HepG2 (cell line): ENCODE data around the gene DNMT3A. TPM values are rescaled to one million over a fixed set of nuclear protein-coding genes. Genes with fewer than 3 reads are reported as not detected.

Source experiments
- ADNP ChIP-seq: sonication (generic); formaldehyde crosslinking; IDR thresholded peaks from 2 replicates; pipeline ENCODE4 v1.4.0; 2020; ENCODE audit warnings: missing genetic modification reagents
- CREB1 ChIP-seq, 2 experiments: fragments of 450-650 bp in 1 of 2; IDR thresholded peaks; 2 replicates each; pipeline ENCODE4 v1.6.1; 2016 to 2017; ENCODE audit warnings: control low read depth in 1 of 2, mild to moderate bottlenecking in 1 of 2, missing compliant biosample characterization in 1 of 2, missing genetic modification characterization in 1 of 2
- DPF2 ChIP-seq: sonication (generic); formaldehyde crosslinking; IDR thresholded peaks from 2 replicates; pipeline ENCODE4 v1.4.0; 2020; ENCODE audit warnings: mild to moderate bottlenecking, low read depth, missing genetic modification reagents, borderline replicate concordance
- ISX ChIP-seq: sonication (generic); formaldehyde crosslinking; conservative IDR thresholded peaks from 2 replicates; pipeline ENCODE4 v1.5.0; 2020; ENCODE audit warnings: missing genetic modification reagents
- JUNB ChIP-seq: sonication (generic); formaldehyde crosslinking; IDR thresholded peaks from 2 replicates; pipeline ENCODE4 v1.8.0; 2022; ENCODE audit warnings: missing genetic modification reagents, mild to moderate bottlenecking, borderline replicate concordance
- KAT2B ChIP-seq: fragments of 150-350 bp; IDR thresholded peaks from 2 replicates; pipeline ENCODE4 v1.6.1; 2014; ENCODE audit warnings: low read depth, low read length, borderline replicate concordance
- MAFF ChIP-seq: IDR thresholded peaks from 2 replicates; pipeline ENCODE4 v1.6.1; 2011; ENCODE audit warnings: low read depth, low read length, improper control_type of control experiment
- MIER3 ChIP-seq: IDR thresholded peaks from 2 replicates; pipeline ENCODE4 v1.6.1; 2016; ENCODE audit warnings: missing compliant biosample characterization, borderline replicate concordance
- SRF ChIP-seq: IDR thresholded peaks from 2 replicates; pipeline ENCODE4 v1.6.1; 2011; ENCODE audit warnings: mild to moderate bottlenecking, low read depth, low read length, moderate library complexity
- SRSF1 ChIP-seq: fragments of 200-400 bp; formaldehyde crosslinking; optimal IDR thresholded peaks from 2 replicates; pipeline ENCODE3; 2017; ENCODE audit warnings: mild to moderate bottlenecking, low read depth, low read length, moderate library complexity
- TAF15 ChIP-seq: fragments of 200-400 bp; formaldehyde crosslinking; IDR thresholded peaks from one replicate; pipeline ENCODE4 v1.6.1; 2018; ENCODE audit warnings: mild to moderate bottlenecking, low read depth, low read length; ENCODE audit not compliant: poor library complexity, severe bottlenecking
- TOE1 ChIP-seq: sonication (generic); formaldehyde crosslinking; IDR thresholded peaks from 2 replicates; pipeline ENCODE4 v1.4.0; 2020; ENCODE audit warnings: mild to moderate bottlenecking, missing genetic modification reagents
- YY1 ChIP-seq: IDR thresholded peaks from 2 replicates; pipeline ENCODE4 v1.6.1; 2011; ENCODE audit warnings: low read length, low read depth, moderate library complexity, mild to moderate bottlenecking; ENCODE audit not compliant: insufficient read depth, insufficient replicate concordance
- ZNF12 ChIP-seq: sonication (generic); formaldehyde crosslinking; IDR thresholded peaks from 2 replicates; pipeline ENCODE4 v1.5.0; 2020; ENCODE audit warnings: missing genetic modification reagents
- ZNF20 ChIP-seq: sonication (generic); formaldehyde crosslinking; IDR thresholded peaks from 2 replicates; pipeline ENCODE4 v1.4.0; 2020; ENCODE audit warnings: mild to moderate bottlenecking, moderate library complexity, missing genetic modification reagents
- ZNF550 ChIP-seq: sonication (generic); formaldehyde crosslinking; IDR thresholded peaks from 2 replicates; pipeline ENCODE4 v1.4.0; 2020; ENCODE audit warnings: mild to moderate bottlenecking, missing genetic modification reagents, borderline replicate concordance
- ZNF567 ChIP-seq: sonication (generic); formaldehyde crosslinking; IDR thresholded peaks from 2 replicates; pipeline ENCODE4 v1.8.1; 2023; ENCODE audit warnings: mild to moderate bottlenecking, missing genetic modification reagents, borderline replicate concordance
- ZNF577 ChIP-seq: sonication (generic); formaldehyde crosslinking; IDR thresholded peaks from 2 replicates; pipeline ENCODE4 v1.4.0; 2020; ENCODE audit warnings: mild to moderate bottlenecking, low read depth, missing genetic modification reagents, borderline replicate concordance
- ZNF589 ChIP-seq: sonication (generic); formaldehyde crosslinking; conservative IDR thresholded peaks from 2 replicates; pipeline ENCODE4 v1.8.0; 2022; ENCODE audit warnings: mild to moderate bottlenecking, moderate library complexity, missing genetic modification reagents
- ZNF605 ChIP-seq: sonication (generic); formaldehyde crosslinking; IDR thresholded peaks from 2 replicates; pipeline ENCODE4 v1.8.0; 2022; ENCODE audit warnings: mild to moderate bottlenecking, missing genetic modification reagents
- polyA plus RNA-seq, 8 experiments: library from polyadenylated mRNA; depleted of rRNA in 3 of 8; stranded (reverse) in 7 of 8; unstranded in 1 of 8; fragments of >200 nt; fragmentation: Illumina TruSeq in 4 of 8; extraction: Trizol in 4 of 8; gene quantifications; 2 replicates each; pipeline versions ENCODE4 v1.2.1 to v1.2.3, GENCODE V29; 2011 to 2016; ENCODE audit warnings: low read depth in 4 of 8, missing spikeins in 1 of 8, mixed read lengths in 1 of 8; ENCODE audit not compliant: insufficient read depth in 1 of 8
- total RNA-seq, 5 experiments: library from RNA; depleted of rRNA; stranded (reverse); fragments of >200 nt; fragmentation: Illumina TruSeq; extraction: Trizol; gene quantifications; 2 replicates each; pipeline ENCODE4 v1.2.3, GENCODE V29; 2016; ENCODE audit warnings: low read depth in 1 of 5
- TF ChIP-seq, protein P1 (sequence below): sonication (generic); formaldehyde crosslinking; IDR thresholded peaks from 2 replicates; pipeline ENCODE4 v1.9.0; 2021; ENCODE audit warnings: missing genetic modification reagents, mild to moderate bottlenecking, borderline replicate concordance
- TF ChIP-seq, protein P2 (sequence below): sonication (generic); formaldehyde crosslinking; IDR thresholded peaks from 2 replicates; pipeline ENCODE4 v1.5.1; 2020; ENCODE audit warnings: mild to moderate bottlenecking, moderate library complexity, missing genetic modification reagents
- TF ChIP-seq, protein P3 (sequence below): sonication (generic); formaldehyde crosslinking; IDR thresholded peaks from 2 replicates; pipeline ENCODE4 v1.9.0; 2021; ENCODE audit warnings: missing genetic modification reagents, mild to moderate bottlenecking, borderline replicate concordance
- TF ChIP-seq, protein P4 (sequence below): IDR thresholded peaks from 2 replicates; pipeline ENCODE4 v1.6.1; 2016; ENCODE audit warnings: low read depth, control low read depth

The DNMT3A gene
- total and polyA plus RNA-seq, 2 of the 13 experiments (the other 11 are each of a cell fraction or from before 2014, with no cell fraction given), result 14.7 to 29.1 TPM

DNA sequence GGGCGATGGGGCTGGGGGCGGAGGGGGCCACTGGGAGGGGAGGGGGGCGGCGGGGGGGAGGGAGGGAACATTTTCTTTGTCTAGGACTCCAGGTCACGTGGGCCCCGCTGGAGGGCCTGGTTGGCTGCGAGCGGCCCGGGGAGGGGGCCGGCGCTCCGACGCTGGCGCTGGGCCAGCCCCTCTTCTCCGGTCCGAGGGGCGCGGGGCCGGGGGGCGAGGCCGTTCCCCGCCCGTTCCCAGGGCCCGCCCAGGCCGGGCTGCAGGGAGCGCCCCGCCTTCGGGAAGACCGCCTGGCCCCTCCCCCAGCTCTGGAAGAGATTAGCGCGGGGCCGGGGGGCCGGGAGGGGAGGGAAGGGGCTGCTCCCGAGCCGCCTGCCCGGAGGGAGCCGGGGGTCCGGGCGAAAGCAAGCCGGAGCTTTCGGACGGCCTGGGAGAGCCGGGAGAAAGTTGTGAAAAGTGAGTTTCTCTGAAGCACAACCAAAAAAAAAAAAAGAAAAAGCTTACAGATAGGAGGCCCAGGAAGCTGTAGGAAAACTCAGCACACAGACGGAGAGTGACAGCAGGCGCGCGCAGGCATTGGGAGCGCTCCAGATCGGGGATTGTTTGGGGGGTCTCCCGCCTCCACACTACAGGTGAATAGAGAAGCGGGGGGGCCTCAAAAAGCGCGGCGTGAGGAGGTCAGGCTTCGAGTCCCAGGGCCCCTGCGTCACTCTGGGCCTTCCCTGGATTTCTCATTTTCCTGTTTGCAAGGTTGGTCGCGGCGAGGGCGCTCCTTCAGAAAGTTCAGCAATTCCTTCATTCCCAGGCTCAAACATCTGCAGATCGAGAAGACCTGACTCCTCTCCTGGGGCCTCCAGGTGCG, 89.2 kb downstream of the DNMT3A start (continued):
- peak; percentile 69; the same call in 1 of the 2 replicates for TF ChIP-seq ZNF605 (CRISPR knock-in tag)
- no peak; the same call in 1 of the 2 replicates for TF ChIP-seq TOE1 (CRISPR knock-in tag)
- no peak for TF ChIP-seq ZNF12 (CRISPR knock-in tag)
- TF ChIP-seq ZNF550 (CRISPR knock-in tag), result no peak
- TF ChIP-seq, protein P1, sequence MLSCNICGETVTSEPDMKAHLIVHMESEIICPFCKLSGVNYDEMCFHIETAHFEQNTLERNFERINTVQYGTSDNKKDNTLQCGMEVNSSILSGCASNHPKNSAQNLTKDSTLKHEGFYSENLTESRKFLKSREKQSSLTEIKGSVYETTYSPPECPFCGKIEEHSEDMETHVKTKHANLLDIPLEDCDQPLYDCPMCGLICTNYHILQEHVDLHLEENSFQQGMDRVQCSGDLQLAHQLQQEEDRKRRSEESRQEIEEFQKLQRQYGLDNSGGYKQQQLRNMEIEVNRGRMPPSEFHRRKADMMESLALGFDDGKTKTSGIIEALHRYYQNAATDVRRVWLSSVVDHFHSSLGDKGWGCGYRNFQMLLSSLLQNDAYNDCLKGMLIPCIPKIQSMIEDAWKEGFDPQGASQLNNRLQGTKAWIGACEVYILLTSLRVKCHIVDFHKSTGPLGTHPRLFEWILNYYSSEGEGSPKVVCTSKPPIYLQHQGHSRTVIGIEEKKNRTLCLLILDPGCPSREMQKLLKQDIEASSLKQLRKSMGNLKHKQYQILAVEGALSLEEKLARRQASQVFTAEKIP (CRISPR knock-in tag), result no peak
- TF ChIP-seq JUNB (CRISPR knock-in tag), result no peak
- TF ChIP-seq, protein P2, sequence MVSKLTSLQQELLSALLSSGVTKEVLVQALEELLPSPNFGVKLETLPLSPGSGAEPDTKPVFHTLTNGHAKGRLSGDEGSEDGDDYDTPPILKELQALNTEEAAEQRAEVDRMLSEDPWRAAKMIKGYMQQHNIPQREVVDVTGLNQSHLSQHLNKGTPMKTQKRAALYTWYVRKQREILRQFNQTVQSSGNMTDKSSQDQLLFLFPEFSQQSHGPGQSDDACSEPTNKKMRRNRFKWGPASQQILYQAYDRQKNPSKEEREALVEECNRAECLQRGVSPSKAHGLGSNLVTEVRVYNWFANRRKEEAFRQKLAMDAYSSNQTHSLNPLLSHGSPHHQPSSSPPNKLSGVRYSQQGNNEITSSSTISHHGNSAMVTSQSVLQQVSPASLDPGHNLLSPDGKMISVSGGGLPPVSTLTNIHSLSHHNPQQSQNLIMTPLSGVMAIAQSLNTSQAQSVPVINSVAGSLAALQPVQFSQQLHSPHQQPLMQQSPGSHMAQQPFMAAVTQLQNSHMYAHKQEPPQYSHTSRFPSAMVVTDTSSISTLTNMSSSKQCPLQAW, result no peak; the same call in 1 of the 2 replicates
- no peak for TF ChIP-seq CREB1 (IDR thresholded peaks at IDR 0.05)
- no peak for TF ChIP-seq CREB1 (CRISPR knock-in tag; IDR thresholded peaks at IDR 0.05)
- TF ChIP-seq ZNF567 (CRISPR knock-in tag), result no peak
- no peak for TF ChIP-seq ZNF577 (CRISPR knock-in tag)
- TF ChIP-seq SRSF1, result no peak
- TF ChIP-seq, protein P3, sequence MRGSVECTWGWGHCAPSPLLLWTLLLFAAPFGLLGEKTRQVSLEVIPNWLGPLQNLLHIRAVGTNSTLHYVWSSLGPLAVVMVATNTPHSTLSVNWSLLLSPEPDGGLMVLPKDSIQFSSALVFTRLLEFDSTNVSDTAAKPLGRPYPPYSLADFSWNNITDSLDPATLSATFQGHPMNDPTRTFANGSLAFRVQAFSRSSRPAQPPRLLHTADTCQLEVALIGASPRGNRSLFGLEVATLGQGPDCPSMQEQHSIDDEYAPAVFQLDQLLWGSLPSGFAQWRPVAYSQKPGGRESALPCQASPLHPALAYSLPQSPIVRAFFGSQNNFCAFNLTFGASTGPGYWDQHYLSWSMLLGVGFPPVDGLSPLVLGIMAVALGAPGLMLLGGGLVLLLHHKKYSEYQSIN (CRISPR knock-in tag), result no peak
- no peak for TF ChIP-seq MAFF
- TF ChIP-seq MIER3 (CRISPR knock-in tag), result no peak
- no peak for TF ChIP-seq ISX
- TF ChIP-seq YY1, result peak; percentile 61
- TF ChIP-seq KAT2B, result no peak
- no peak for TF ChIP-seq ADNP
- no peak for TF ChIP-seq DPF2
- TF ChIP-seq SRF, result no peak
- TF ChIP-seq, protein P4, sequence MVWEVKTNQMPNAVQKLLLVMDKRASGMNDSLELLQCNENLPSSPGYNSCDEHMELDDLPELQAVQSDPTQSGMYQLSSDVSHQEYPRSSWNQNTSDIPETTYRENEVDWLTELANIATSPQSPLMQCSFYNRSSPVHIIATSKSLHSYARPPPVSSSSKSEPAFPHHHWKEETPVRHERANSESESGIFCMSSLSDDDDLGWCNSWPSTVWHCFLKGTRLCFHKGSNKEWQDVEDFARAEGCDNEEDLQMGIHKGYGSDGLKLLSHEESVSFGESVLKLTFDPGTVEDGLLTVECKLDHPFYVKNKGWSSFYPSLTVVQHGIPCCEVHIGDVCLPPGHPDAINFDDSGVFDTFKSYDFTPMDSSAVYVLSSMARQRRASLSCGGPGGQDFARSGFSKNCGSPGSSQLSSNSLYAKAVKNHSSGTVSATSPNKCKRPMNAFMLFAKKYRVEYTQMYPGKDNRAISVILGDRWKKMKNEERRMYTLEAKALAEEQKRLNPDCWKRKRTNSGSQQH (CRISPR knock-in tag), result no peak
- TF ChIP-seq ZNF20, result no peak
- TF ChIP-seq ZNF589 (CRISPR knock-in tag), result no peak
- TF ChIP-seq TAF15, result peak; percentile 47
